Naive thymus-derived CD4-positive, alpha-beta T cell (primary cell): ENCODE measurements around the gene LRRC37A2. TPM values are rescaled to one million over a fixed set of nuclear protein-coding genes. Genes with fewer than 3 reads are reported as not detected.
A peak's percentile ranks its signal among the peaks of the same experiment; 100 is the strongest.
"Not testable (repeated sequence)": the region's sequence is repeated elsewhere in the genome, so short reads cannot be mapped to it uniquely, and the experiment has no call there.

ENCODE experiments used
- ATAC-seq: fragments of 150-1000 bp; cut with Tn5 transposase; 2 replicates; pipeline ENCODE4 v1.10.0; 2021; ENCODE audit warnings: mild to moderate bottlenecking, moderate library complexity
- CTCF ChIA-PET: fragments of 350-600 bp; sonication (Branson Sonifier 250); formaldehyde crosslinking; loops from one replicate; lab custom pipeline; 2021; ENCODE audit warnings: antibody characterized with exemption; lab: Charles Lee
- POLR2A ChIA-PET: fragments of 350-600 bp; sonication (Branson Sonifier 250); formaldehyde crosslinking; loops from one replicate; lab custom pipeline; 2021; ENCODE audit warnings: antibody characterized with exemption, inconsistent platforms; lab: Charles Lee
- DNase-seq, 9 donors: peaks; one replicate each; pipeline versions ENCODE4 v3.0.0 to v3.0.0-alpha.2; 2020 to 2022; ENCODE audit warnings: mixed read lengths in 1 of 9
- H3K27ac ChIP-seq: one replicate; pipeline ENCODE4 v1.7.0; 2013; ENCODE audit warnings: mild to moderate bottlenecking, low read depth, low read length, moderate library complexity
- H3K27me3 ChIP-seq, 2 donors: one replicate each; pipeline ENCODE4 v1.7.0; 2013; ENCODE audit warnings: low read length in 2 of 2, mild to moderate bottlenecking in 2 of 2, moderate library complexity in 2 of 2; ENCODE audit not compliant: control insufficient read depth in 2 of 2, insufficient read depth in 2 of 2
- H3K36me3 ChIP-seq, 3 experiments: 1 replicate in 2 of 3; 2 replicates in 1 of 3; pipeline ENCODE4 v1.7.0; 2013; ENCODE audit warnings: low read length in 3 of 3, mild to moderate bottlenecking in 3 of 3, moderate library complexity in 1 of 3; ENCODE audit not compliant: insufficient read depth in 3 of 3, control insufficient read depth in 2 of 3
- H3K4me1 ChIP-seq, 2 donors: one replicate each; pipeline ENCODE4 v1.7.0; 2013; ENCODE audit warnings: low read length in 2 of 2, mild to moderate bottlenecking in 2 of 2, moderate library complexity in 1 of 2; ENCODE audit not compliant: control insufficient read depth in 2 of 2, insufficient read depth in 2 of 2
- H3K4me3 ChIP-seq: 2 replicates; pipeline ENCODE4 v1.7.0; 2013; ENCODE audit warnings: mild to moderate bottlenecking, low read length
- H3K9me3 ChIP-seq, 3 experiments: 1 replicate in 2 of 3; 2 replicates in 1 of 3; pipeline ENCODE4 v1.7.0; 2013; ENCODE audit warnings: low read length in 3 of 3; ENCODE audit not compliant: control insufficient read depth in 2 of 3
- H3K27ac Mint-ChIP-seq, 9 donors: one replicate each; pipeline ENCODE4 v1.8.0; 2020 to 2022; ENCODE audit warnings: mixed read lengths in 9 of 9, mild to moderate bottlenecking in 8 of 9, moderate library complexity in 5 of 9, inconsistent platforms in 2 of 9
- H3K27me3 Mint-ChIP-seq, 5 donors: one replicate each; pipeline ENCODE4 v1.8.0; 2021 to 2022; ENCODE audit warnings: mixed read lengths in 5 of 5, mild to moderate bottlenecking in 1 of 5
- H3K36me3 Mint-ChIP-seq, 5 donors: one replicate each; pipeline ENCODE4 v1.8.0; 2020 to 2022; ENCODE audit warnings: mixed read lengths in 5 of 5, mild to moderate bottlenecking in 3 of 5, inconsistent platforms in 1 of 5
- H3K4me1 Mint-ChIP-seq, 7 donors: one replicate each; pipeline ENCODE4 v1.8.0; 2020 to 2022; ENCODE audit warnings: mixed read lengths in 7 of 7, mild to moderate bottlenecking in 3 of 7, inconsistent platforms in 1 of 7
- H3K4me3 Mint-ChIP-seq, 10 donors: one replicate each; pipeline ENCODE4 v1.8.0; 2020 to 2022; ENCODE audit warnings: mild to moderate bottlenecking in 10 of 10, mixed read lengths in 10 of 10, moderate library complexity in 6 of 10, inconsistent platforms in 2 of 10
- H3K9me3 Mint-ChIP-seq, 11 donors: one replicate each; pipeline ENCODE4 v1.8.0; 2020 to 2022; ENCODE audit warnings: mixed read lengths in 11 of 11, mild to moderate bottlenecking in 4 of 11, inconsistent platforms in 1 of 11, moderate library complexity in 1 of 11
- intact Hi-C, 2 donors: fragments of 100-400 bp; cut with micrococcal nuclease; formaldehyde crosslinking; loops; one replicate each; pipeline ENCODE4 v1.15.1; 2023
- polyA plus RNA-seq, 2 donors: library from polyadenylated mRNA; unstranded; fragments of 300-500 nt; fragmentation: Illumina TruSeq; gene quantifications; one replicate each; pipeline ENCODE4 v1.2.3, GENCODE V29; 2021
- total RNA-seq, 6 experiments: library from RNA in 5 of 6; stranded (reverse) in 5 of 6; gene quantifications; 1 replicate in 5 of 6; 2 replicates in 1 of 6; pipeline ENCODE4 v1.2.3 and lab custom pipeline; 2021 to 2026

LRRC37A2 gene
- total RNA-seq (10 to 100 TPM in 4 of 5 experiments, 1 to 10 TPM in 1; 9.8 to 53.8 (median 27.2) TPM), polyA plus RNA-seq (10 to 100 TPM; 11.1 to 14.6 TPM), total RNA-seq (lab: John Stamatoyannopoulos, UW) (24.5 reads per million, percentile 55 among the genes with 10 or more reads in this experiment)

DNA sequence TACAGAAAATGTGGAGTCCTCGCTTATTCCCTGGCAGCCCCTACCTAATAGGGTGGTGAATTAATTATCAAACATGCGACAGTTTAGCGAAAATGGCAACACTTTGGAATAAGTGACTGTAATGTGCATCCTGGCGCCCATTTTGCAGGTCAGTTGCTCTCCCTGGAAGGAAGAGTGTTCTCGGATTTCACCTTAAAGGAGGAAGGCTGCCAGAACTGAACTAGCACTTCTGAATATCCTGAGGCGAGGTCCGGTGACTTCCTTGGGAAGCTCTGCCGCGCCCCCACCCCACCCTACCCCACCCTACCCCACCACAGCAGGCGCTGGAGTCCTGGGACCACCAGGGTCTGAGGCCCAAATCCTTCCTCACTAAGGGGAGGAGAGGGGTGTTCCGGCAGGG is at the start of gene LRRC37A2:
Gene LRRC37A2 (plus strand): TSS at position 301 of the 400 bp plus-strand sequence. CDS start 245 bp downstream, outside the sequence.
- DNase-seq, ATAC-seq, H3K9me3 ChIP-seq, H3K27me3 Mint-ChIP-seq, H3K9me3 Mint-ChIP-seq, H3K4me1 Mint-ChIP-seq, H3K4me1 ChIP-seq, CTCF ChIA-PET, POLR2A ChIA-PET, H3K4me3 Mint-ChIP-seq, intact Hi-C loops, H3K27ac ChIP-seq, H3K27me3 ChIP-seq, H3K36me3 Mint-ChIP-seq, H3K27ac Mint-ChIP-seq, H3K4me3 ChIP-seq, H3K36me3 ChIP-seq: not testable (repeated sequence)

DNA sequence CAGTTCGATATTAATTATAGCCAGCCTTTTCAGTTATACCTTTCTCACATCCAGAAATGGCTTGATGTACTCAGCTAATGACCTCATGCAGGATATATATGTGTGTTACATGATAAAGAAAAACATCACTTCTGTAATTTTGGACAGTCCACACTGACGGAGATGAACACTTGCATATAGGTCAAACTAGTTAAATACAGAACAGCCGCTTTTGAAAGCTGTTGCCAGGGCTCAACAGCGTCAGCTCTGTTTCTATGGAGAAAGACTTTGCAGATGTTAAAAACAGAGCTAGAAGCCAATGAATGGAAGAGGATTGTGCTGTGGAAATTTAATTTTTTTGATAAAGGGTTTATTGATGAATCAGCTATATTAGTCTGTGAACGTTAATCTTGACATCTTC is 44.6 kb upstream of the LRRC37A2 start:
- H3K4me1 ChIP-seq, DNase-seq, H3K27me3 ChIP-seq, H3K36me3 ChIP-seq, CTCF ChIA-PET, H3K4me3 ChIP-seq, POLR2A ChIA-PET, H3K27me3 Mint-ChIP-seq, intact Hi-C loops, H3K4me1 Mint-ChIP-seq, ATAC-seq, H3K9me3 ChIP-seq, H3K4me3 Mint-ChIP-seq, H3K27ac Mint-ChIP-seq, H3K36me3 Mint-ChIP-seq, H3K27ac ChIP-seq, H3K9me3 Mint-ChIP-seq: not testable (repeated sequence)

DNA sequence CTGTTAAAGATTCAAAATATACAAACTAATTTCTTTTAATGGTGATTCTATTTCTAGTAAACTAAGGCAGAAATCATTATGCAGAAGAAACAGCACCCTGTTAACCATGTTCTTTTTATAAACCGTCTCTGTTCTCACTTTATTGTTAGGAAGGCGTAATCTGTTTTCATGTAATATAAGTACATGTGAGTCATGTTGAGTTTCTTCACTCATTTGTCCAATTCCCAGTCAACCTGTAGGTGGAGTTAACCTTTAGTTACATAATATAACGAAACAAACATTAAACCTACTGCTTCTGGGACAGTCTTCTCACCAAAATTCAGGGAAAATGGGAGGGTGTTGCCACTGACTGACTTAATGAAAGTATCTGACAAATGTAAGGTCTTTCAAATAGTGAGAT is 37.8 kb upstream of the LRRC37A2 start:
- DNase-seq, ATAC-seq, POLR2A ChIA-PET, H3K9me3 ChIP-seq, H3K4me3 ChIP-seq, H3K27ac ChIP-seq, H3K27me3 ChIP-seq, H3K4me1 ChIP-seq, intact Hi-C loops, H3K36me3 Mint-ChIP-seq, H3K9me3 Mint-ChIP-seq, CTCF ChIA-PET, H3K27me3 Mint-ChIP-seq, H3K4me3 Mint-ChIP-seq, H3K4me1 Mint-ChIP-seq, H3K27ac Mint-ChIP-seq, H3K36me3 ChIP-seq: not testable (repeated sequence)

DNA sequence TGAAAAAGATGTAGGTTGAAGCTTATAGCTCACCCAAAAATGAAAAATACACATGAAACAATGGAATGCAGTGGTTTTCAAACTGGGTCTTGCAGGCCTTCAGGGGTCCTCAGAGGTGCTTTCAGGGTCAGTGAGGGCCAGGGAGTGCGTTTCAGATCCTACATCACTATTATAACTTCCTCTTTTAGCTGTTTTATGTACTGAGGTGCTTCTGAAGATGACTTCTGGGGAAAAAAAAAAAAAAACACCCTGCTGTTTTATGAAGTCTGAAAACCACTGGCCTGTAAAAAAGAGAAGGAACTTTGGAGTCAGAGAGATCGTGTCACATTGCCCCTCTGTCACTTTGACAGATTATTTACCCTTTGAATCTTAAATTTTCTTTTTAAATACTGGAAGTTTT is 36.7 kb upstream of the LRRC37A2 start:
- H3K36me3 Mint-ChIP-seq, H3K27me3 Mint-ChIP-seq, H3K4me3 Mint-ChIP-seq, H3K4me1 Mint-ChIP-seq, H3K9me3 ChIP-seq, H3K9me3 Mint-ChIP-seq, H3K4me3 ChIP-seq, H3K27ac ChIP-seq, CTCF ChIA-PET, intact Hi-C loops, ATAC-seq, POLR2A ChIA-PET, DNase-seq, H3K27me3 ChIP-seq, H3K4me1 ChIP-seq, H3K27ac Mint-ChIP-seq, H3K36me3 ChIP-seq: not testable (repeated sequence)

DNA sequence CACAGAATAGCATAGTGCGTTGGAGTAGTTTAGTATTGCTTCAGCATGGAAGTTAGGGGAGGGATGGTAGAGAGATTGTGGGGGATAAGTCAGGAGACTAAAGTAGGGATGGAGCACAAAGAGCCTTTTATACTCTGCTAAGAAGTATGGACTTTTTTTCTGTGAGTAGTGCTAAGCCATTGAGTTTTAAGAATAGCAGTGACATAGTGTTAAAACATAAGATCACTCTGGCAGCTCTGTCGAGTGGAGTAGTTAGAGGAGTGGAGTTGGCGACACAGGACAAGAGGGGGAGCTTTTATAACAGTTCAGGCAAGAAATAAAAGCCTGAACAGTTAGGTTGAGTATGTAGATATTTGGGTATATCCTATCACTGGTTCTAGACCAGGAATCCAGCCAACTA is 33.4 kb upstream of the LRRC37A2 start:
- DNase-seq, H3K27ac ChIP-seq, intact Hi-C loops, ATAC-seq, H3K27ac Mint-ChIP-seq, H3K27me3 ChIP-seq, H3K4me1 Mint-ChIP-seq, H3K36me3 Mint-ChIP-seq, CTCF ChIA-PET, H3K9me3 ChIP-seq, H3K36me3 ChIP-seq, H3K27me3 Mint-ChIP-seq, H3K4me3 ChIP-seq, POLR2A ChIA-PET, H3K4me1 ChIP-seq, H3K9me3 Mint-ChIP-seq, H3K4me3 Mint-ChIP-seq: not testable (repeated sequence)

DNA sequence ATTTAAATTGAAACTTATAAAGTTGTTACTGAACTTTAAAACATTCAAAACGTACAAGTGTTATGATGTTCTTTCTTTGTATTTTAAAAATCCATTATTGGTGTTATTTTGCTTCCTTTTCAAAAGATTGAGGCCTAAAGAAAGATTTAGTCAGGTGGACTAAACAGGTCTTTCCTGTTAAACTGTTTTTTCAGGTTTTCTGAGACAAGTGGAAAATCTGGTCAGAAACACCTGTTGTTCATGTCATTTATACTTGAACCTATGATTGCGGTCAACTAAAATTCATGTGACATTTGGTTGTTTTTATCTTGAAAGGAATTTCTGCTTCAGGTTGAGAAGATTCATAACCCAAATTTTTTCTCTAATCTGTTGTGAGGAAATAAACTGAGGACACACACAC is 31.0 kb upstream of the LRRC37A2 start:
- H3K4me1 Mint-ChIP-seq, POLR2A ChIA-PET, intact Hi-C loops, ATAC-seq, H3K36me3 Mint-ChIP-seq, H3K4me1 ChIP-seq, H3K9me3 ChIP-seq, H3K36me3 ChIP-seq, H3K9me3 Mint-ChIP-seq, H3K4me3 Mint-ChIP-seq, DNase-seq, H3K27me3 Mint-ChIP-seq, H3K27ac Mint-ChIP-seq, CTCF ChIA-PET, H3K4me3 ChIP-seq, H3K27ac ChIP-seq, H3K27me3 ChIP-seq: not testable (repeated sequence)

DNA sequence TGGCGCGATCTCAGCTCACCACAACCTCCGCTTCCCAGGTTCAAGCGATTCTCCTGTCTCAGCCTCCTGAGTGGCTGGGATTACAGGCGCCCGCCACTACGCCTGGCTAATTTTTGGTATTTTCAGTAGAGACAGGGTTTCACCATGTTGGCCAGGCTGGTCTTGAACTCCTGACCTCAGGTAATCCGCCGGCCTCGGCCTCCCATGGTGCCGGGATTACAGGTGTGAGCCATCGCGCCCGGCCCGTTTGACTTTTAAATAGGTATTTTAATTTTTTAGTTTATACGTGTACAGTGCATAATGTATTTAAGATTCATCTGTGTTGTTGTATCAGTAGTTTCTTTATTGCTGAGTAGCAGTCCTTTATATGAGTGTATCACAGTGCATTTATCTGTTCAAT is 20.2 kb upstream of the LRRC37A2 start:
- H3K27ac ChIP-seq, H3K4me1 Mint-ChIP-seq, H3K27me3 Mint-ChIP-seq, H3K36me3 Mint-ChIP-seq, H3K4me3 Mint-ChIP-seq, H3K36me3 ChIP-seq, H3K27ac Mint-ChIP-seq, CTCF ChIA-PET, ATAC-seq, intact Hi-C loops, H3K27me3 ChIP-seq, H3K4me1 ChIP-seq, H3K9me3 Mint-ChIP-seq, H3K4me3 ChIP-seq, POLR2A ChIA-PET, H3K9me3 ChIP-seq, DNase-seq: not testable (repeated sequence)
